HG03066 (cell line): Measurements from ENCODE around the gene TLX1.

Experiments
- ATAC-seq: cut with Tn5 transposase; IDR thresholded peaks from one replicate; pipeline ENCODE4 v1.9.1; 2021; ENCODE audit warnings: low read depth; ENCODE audit not compliant: unreplicated experiment

Gene TLX1

DNA sequence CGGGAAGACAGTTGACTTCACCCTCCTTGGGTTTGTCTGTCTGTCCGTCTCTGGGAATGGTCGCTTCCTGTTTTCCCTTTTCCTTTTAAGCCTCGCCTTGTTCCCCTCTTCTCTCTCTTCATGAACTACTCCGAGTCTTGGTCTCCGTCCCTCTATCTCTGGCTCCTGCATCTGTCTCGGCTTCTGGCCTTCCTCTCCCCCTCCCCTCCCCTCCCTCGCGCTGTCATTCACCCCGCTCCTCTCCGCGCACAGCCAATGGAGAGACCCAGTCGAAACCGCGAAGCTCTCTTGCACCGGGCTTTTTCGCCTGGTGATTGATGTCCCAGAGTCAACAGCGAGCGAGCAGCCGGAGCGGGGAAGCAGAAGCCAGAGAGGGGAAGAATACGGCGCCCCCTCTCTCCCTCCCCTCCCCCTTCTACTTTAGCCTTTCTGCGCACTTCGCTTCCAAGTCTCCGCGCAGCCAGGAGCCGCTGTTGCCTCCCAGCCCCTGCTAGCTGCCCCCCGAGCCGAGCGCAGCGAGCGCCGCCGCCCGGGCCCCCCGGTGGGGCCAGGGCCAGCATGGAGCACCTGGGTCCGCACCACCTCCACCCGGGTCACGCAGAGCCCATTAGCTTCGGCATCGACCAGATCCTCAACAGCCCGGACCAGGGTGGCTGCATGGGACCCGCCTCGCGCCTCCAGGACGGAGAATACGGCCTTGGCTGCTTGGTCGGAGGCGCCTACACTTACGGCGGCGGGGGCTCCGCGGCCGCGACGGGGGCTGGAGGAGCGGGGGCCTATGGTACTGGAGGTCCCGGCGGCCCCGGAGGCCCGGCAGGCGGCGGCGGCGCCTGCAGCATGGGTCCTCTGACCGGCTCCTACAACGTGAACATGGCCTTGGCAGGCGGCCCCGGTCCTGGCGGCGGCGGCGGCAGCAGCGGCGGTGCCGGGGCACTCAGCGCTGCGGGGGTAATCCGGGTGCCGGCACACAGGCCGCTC is at the start of gene TLX1:
Gene TLX1 (plus strand): TSS at position 317 of the 978 bp plus-strand sequence. CDS start 242 bp downstream, at position 559.
- ATAC-seq: no peak

DNA sequence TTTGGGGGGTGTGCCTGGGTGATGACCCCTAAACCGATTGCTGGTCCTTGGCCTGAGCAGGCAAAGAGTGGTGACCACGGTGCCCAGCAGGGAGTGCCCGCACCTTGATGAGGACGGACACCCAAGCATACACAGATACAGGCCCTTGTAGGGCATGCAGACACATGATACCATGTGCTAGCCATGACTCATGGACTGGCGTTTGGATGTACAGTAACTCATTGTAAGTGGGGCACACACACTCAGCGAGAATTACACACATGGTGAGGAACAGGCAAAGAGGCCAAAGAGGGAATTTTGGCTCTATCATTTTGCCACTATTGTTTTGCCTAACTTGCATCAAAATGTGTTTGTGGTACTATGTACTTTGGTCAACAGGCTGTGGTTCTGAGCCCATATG is 45.3 kb upstream of the TLX1 start:
- no peak for ATAC-seq

DNA sequence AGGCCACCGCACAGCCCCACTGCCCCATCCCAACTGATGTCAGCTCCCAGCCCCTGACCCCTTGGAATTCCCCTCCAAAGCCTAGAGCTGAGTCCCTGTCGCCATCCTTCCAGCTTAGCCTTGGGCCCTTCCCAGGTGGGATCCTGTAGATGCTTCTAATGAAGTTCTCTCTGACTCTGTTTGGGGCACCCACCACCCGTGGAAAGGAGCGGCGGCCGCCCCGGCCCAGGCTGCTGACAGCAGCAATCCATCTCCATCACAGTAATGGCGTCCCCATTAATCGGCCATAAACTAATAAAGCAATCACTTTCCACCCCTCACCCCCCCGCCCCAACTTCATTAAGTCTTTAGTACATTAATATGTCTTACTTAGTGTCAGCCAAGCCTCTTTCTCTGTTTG is 43.7 kb upstream of the TLX1 start:
- no peak for ATAC-seq

DNA sequence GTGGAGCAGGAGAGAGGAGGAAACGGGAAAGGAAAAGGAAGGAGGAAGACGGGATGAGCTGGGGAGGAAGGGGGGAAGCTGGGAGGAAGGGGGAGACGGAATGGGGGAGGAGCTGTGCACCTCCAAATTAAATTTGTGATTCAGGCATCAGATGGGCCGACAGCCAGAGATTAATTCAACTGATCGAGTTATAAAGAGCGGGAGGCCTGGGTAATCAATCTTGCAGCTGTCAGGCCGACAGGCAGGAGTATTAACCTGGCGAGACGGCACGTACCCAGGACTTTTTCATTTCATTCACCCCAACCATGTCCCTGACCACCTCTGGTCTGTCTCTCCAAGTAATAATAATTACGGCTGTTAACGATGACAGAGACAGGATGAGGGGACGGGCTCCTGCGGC is 43.1 kb upstream of the TLX1 start:
- no peak for ATAC-seq

DNA sequence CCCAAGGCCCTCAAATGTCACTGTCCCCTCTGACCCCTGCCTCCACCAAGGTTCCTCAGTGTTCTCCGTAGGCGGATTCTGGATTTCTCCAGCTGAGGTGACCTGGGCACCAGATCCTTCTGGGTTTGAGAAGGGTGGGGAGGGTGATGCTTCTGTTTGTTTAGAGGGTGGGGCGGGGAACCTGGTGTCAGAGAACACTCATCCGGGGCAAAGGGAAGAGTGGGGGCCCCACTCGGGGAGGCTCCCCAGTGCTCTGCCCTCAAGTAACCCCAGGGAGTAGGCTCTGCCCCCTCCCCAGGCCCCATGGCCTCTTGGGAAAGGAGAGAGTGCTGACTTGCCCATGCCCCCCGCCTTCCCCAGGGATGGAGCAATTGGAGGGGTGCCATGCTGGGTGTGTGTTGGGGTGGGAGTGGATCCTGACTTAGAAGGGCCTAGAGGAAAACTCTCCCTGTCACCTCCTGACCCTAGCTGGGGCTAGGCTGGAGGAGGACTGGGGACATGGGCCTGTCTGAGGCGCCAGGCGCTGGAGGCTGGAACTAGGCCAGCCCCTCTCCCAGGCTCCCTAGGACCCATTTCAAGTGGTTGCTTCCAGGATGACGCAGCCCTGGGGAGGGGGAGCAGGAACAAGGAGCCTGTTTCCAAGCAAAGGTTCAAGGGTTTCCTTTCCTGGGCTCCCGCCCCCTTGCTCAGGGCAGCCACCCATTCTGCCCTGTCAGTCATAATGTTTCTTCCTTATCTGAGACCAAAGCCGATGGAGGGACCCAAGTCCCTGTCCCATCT is 41.4 kb upstream of the TLX1 start:
- no peak for ATAC-seq

DNA sequence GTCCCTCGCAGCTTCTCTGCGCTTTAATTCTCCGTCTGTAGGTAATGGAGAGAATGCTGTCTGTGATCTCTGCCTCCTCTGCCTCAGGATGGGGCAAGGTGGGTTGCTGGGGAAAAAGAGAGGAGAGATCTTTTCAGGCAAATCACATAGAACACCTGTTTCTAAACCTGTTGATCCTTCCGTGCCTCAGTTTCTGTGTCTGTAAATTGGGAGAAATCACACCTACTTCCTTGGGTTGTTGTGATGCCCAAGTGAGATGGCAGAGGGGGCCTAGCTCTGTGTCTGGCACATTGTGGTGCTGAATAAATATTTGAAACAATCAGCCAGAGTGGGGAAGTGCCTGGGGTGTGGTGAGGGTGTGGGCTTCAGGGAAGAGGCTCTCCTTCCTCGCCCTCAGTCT is 40.5 kb upstream of the TLX1 start:
- ATAC-seq: no peak

DNA sequence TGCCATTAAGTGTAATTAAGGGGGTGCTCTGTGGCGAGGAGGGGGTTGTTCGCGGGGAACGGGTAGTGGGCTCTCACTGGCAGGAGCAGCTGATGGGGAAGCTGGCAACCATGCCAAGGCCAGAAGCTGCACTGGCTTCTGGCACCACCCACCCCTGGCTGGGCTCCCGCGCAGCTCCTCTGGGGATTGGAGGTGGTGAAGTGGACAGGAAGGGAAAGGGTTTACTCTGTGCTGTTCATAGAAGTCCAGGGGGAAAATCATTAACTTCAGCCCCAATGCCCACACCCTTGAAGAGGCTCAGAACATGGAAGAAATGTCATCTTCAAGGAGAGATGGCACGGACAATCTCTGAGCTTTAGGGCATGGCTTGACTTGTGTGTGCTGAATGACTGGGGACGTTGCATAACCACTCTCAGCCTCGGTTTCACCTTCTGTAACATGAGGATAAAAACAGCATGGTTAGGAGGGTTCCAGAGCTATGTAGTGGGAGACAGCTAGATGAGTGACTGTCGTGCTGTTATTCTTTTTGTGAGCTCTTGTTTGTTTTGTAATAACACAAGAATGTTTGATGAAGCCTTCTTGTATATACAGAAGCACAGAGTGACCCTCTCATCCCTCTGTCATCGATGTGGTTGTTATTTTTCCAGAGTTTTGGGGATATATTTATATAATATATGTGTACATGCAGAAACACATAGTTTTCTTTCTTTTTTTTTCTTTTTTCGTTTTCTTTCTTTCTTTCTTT is 39.4 kb upstream of the TLX1 start:
- ATAC-seq: no peak

DNA sequence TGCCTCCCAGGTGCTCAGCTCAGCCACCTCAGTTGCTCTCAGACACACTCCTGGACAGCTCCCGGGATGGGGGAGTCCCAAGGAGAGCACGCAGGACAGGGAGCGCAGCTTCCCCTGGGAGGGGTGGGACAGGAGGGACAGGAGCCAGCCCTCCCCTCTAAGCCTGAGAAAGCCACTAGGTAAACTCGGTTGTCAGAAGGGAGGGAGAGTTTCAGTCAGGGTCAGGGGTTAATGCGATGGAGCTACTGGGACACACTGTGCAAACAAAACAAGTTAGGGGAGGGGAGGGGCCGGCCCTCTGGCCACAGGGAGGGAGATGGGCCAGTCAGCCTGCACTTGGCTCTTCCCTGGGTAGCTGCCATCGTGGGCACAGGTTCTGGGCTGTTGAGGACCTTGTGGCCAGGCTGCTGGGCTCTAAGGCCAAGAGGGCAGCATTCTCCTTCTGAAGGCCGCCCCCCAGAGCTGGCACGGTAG is 38.2 kb upstream of the TLX1 start:
- ATAC-seq: no peak

DNA sequence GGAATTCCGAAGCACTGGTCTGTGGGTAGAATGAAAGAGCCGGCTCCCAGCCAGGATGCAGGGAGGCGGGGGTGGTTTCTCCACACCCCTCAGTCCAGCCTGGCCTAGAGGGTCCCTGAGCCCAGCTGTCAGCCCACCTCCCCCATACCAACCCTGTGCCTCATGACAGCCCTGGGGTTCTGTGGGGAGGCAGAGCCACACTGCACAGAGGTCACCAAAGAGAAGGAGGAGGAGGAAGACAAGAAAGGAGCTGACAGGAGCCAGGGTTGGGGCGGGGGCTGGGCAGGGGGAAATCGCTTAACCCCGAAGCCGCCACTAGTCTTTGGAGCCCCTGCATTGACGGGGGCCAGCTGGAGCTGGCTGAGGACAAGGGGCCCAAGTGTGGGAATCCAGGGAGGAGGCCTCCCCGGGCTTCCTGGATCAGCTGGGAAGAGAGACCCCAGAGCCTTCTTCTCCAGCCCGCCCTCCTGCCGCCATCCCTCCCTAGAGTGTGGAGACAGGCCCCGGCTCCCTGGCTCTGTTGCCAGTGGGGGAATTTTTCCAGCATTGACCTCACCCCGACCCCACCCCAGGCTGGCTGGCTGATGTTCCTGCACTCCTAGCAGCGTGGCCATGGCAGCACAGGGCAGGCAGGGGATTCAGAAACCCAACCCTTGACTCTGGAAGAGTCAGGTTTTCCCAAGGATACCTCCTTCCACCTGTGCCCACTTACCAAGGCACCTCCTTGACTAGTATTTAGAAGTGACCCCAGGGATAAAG is 36.8 kb upstream of the TLX1 start:
- no peak for ATAC-seq

DNA sequence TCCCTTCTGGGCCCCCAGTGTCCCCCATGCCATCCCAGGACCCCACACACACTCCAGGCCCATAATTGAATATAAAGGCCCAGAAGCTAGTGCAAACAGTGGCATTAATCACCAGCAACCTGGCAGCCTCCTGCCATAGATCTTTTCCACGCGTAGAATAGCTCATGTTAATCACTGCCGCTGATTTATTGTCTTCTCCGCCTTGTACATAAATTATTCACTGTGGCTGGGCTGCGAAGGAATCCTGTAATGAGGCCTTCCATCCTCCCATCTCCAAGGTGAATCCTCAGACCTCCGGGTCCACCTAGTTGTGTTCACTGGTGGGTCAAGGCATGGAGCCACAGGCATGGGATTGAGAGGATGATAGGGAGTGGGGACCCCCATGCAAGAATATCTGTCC is 36.1 kb upstream of the TLX1 start:
- no peak for ATAC-seq

DNA sequence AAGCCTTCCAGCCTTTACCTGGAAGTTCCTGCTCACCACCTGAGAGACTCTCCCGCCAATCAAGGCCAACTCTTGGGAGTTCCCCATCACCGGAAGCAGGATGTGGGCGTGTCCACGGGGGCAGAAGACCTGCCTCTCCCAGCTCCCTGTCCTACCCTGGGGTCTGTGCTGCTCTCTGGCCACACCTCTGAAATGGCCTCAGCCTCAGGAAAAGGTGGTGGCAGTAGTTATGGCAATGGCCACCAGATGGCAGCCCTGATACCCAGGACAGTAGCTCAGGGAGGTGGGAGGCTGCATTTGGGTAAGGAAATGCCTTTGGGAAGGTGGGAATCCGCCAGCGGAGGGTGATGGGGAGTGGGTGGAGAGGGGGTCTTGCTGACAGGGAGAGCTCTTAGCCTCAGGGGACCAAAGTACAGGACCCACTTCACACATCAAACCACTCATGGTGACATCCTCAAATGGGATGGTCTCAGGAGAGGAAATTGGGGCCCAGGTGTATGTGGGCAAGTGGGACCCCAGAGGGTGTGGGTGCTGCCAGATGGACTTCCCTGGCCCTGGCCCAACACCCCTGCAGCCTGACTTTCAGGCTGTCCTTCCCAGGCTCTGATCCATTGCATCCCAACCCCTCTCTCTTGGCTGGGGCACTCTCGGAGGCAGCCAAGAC is 35.4 kb upstream of the TLX1 start:
- ATAC-seq: peak; percentile 63

DNA sequence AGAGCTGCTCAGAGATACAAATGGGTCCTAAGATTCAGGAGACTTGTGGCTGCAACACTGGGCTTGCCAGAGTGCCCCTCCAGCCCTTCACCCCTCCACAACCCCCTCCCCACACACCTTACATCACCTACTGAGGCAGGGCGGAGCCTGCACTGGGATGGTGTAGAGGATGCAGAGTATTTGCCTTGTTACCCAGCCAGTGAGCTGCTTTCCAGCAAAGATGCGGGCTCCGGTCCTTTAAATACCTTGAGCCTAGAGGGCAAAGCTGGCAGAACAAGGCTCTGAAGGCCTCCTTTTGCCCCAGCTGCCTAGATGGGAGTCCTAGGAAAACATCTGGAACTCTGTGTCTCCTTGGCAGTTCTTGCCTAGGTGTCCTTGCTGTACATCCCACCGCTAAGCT is 34.7 kb upstream of the TLX1 start:
- ATAC-seq: no peak

DNA sequence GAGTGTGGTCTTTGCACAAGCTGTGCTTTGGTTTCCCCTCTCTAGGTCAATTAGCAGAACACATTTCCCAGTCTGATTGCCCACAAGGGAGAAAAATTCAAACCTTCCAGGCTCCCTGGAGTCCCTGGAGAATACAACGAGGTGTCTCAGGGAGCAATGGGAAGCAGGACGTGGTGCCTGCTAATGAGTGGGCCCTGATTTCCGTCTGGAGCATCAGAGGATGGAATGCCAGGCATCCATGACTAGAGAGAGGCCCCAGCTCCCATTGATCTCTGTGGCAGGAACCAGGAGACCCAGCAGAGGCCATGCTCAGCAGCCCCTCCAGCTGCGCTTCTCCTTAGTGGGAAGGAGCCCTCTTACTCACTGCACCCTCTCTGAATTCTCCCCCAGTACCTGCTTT is 33.2 kb upstream of the TLX1 start:
- no peak for ATAC-seq

DNA sequence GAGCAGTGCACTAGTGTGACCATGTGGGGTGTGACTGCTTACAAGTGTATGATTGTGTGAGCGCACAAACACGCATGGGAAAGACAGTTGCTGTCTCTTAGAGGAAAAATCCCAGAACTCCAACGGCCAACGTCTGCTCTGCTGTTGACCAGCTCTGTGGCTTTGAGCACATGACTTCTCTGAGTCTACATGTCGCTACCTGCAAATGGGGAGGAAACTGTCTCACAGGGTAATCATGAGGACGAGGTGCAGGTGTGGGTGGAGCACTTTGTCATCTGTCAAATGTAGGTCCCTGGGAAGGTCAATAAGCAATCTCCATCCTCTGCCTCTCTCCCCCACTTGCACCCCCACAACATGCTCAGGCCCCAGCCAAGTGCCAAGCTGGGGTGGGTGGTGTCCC is 31.2 kb upstream of the TLX1 start:
- ATAC-seq: no peak

DNA sequence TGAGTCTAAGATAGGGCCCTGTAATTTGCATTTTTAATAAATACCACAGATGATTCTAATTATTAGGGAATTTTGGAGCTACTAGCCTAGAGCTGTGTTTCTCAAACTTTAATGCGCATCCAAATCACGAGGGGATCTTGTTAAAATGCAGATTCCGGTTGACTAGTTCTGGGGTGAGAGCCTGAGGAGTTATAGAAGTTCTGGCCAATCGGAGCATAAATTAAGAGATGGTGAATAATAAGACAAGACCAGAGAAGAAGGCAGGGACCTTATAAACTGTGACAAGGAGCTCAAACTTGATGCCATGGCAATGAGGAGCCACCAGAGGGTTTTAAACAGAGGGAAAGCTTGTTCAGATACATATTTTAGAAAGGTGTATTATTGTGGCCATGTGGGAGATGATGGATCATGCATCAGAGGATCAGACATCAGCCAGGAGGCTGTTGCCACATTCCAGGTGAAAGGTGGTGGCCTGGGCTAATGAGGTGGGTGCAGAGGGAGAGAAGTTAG is 29.7 kb upstream of the TLX1 start:
- no peak for ATAC-seq

DNA sequence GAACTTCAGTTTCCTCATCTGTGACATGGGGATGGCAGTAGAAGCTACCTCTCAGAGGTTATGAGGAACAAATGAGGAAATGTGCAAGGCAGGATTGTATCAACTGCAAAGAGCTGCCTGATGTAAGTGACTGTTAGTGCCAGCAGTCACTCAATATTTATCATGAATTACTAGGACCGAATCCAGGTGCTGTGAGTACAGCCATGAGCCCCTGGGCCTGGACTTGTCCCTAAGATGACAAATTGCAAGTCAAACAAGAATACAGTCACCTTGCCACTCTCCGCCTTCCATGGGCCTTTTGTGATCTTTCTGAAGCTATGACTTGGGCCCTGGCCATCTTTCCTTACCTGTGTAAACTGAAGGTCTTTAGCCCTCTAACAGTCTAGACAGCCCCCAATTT is 27.7 kb upstream of the TLX1 start:
- ATAC-seq: no peak

DNA sequence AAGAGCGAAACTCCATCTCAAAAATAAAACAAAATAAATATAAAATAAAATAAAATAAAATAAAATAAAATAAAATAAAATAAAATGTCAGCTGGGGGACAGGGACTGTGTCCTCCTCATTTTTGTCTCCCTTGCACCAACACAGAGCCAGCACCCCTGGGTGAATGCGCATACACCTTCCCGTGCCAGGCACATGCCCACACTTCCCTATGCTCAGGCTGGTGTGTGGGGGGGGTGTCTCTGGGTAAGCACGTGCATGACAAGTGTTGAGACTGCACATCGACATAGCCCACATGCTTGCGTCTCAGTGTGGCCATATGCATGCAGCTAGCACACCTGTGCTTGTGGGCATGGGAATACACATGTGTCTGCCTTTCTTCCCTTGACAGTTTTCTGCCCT is 24.7 kb upstream of the TLX1 start:
- ATAC-seq: no peak

DNA sequence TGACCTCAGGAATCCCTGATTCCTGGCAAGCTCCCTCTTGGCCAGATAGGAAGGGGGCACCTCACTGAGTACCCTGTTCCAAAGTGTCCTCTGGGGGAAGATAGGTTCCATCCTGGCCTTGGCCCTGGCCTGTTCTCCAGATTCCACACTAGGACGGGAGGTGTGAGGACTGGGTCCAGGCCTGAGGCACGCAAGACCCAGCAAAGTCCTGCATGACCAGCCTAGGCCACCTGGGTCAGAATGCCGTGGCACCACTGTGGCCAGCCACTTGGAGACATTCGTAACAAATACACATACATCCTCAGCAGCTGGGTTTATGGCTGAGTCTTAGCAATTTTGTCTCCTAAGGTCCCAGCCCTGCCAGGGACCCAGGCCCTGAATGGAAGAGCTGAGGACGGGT is 23.3 kb upstream of the TLX1 start:
- ATAC-seq: no peak

DNA sequence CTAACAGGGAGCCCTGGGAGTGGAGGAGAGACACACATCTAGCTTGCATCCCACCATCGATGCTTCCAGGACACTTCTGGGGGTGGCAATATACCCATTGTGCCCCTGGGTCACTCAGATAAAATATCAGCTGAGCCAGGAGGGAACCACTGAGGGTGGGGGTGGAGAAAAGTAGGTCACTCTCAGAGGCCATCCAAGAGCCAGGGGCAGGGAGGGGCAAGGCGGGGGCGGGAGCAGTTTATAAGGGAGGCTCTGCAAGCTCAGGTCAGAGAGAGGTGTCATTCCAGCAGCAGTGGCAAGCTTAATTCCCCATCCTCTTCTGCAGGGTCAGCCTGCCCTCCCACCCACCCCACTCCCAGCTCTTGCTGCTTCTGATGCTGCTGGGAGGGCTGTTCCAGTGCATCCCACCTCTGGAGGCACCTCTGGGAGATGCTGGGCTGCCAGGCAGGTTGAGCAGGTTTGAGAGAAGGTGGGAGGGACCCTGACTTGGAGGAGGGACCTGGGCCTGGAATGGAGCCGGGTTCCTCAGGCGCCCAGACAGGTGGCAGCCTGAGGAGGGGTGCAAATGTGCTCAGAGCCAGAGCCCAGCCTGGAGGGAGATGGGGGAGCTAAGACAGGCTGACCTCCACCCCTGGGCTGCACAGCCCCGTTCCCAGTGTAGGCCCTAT is 20.1 kb upstream of the TLX1 start:
- ATAC-seq: no peak
